Measurements from ENCODE around the gene ZNF653. TPM values are rescaled to one million over a fixed set of nuclear protein-coding genes. Genes with fewer than 3 reads are reported as not detected.

The ZNF653 gene
- total and polyA plus RNA-seq, 2 donors (not counting 1 experiment from before 2014, with no cell fraction given): 24.2 to 26.2 TPM

DNA sequence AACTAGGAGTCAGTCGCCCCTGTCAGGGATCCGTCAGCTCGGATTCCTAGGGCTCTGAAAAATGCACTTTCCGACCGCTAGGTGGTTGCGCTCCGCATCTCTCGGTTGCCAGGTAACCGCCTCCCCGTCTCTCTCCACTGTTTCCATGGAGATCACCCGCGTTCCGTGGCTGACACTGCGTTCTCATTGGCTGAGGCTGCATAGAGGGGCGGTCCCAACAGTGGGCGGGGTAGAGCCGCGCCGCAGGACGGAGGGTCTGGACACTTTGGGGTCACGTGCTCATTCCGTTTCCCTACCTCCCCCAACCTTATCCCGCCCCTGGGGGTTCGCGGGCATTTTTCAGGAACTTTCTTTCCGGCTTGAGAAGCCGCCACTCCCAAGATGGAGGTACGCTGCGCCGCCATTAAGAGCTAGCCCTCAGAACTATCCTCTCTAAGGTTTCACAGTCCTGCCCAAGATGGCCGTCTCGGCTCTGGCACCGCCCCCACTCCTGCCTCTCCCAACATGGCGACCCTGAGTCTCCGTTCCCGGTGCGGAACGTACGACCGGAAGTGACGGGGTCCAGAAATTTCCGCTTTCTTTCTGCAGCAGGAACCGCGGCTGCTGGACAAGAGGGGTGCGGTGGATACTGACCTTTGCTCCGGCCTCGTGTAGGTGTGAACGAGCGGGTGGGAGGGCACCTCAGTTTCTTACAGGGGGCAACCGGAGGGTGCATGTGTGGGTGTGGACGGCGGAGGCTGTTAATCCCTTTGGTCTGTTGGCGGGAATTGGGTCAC lies 70.4 kb downstream of the ZNF653 start, which contains the start of the genes ODAD3 and PRKCSH:
ODAD3 (minus strand) TSS at position 65 of the 776 bp plus-strand sequence. CDS start 105 bp downstream, outside the sequence.
PRKCSH (plus strand) TSS at position 579 of the 776 bp plus-strand sequence. CDS start 483 bp downstream, outside the sequence.
- no peaks in the 10 kb centered on the region for H3K27me3 Mint-ChIP-seq

More for the DNA sequence above, 70.4 kb downstream of the ZNF653 start, which contains the start of the genes ODAD3 and PRKCSH:
- Histone ChIP-seq H3K4me1 (ENCODE audit: control insufficient read depth in 2 of 2, insufficient read depth in 2 of 2, low read length in 2 of 2) (peaks cover 27 to 40% of the 10 kb centered on the region in 2 donors), H3K9ac (ENCODE audit: low read length) (peak within 1 kb of the TSS; percentile 95), H3K9me3 (ENCODE audit: control extremely low read depth in 1 of 3, control insufficient read depth in 2 of 3, insufficient read depth in 1 of 3, low read length in 2 of 3) (peaks cover 0 to 2% (median 0%) of the 10 kb centered on the region in 3 donors), H2AFZ (ENCODE audit: insufficient read depth, low read depth, low read length, poor library complexity, severe bottlenecking) (peak within 1 kb of the TSS; percentile 99), H3K79me2 (ENCODE audit: control insufficient read depth, insufficient read depth, low read length) (peaks cover 28% of the 10 kb centered on the region), H3K4me2 (replicated peaks; ENCODE audit: low read depth, low read length, poor library complexity, severe bottlenecking) (peak within 1 kb of the TSS; percentile 97), H3K4me3 (ENCODE audit: control extremely low read depth in 1 of 5, extremely low read depth in 1 of 5, insufficient read depth in 1 of 5, low read depth in 2 of 5, low read length in 4 of 5) (peak within 1 kb of the TSS; percentile 76 to 95 (median 80)), H3K27me3 (replicated peaks in 1 of 4; ENCODE audit: control extremely low read depth in 1 of 4, control insufficient read depth in 3 of 4, insufficient read depth in 4 of 4, low read length in 3 of 4) (no peaks in the 10 kb centered on the region), H3K27ac (ENCODE audit: low read length in 2 of 2) (peak within 1 kb of the TSS; percentile 70 to 92), H4K20me1 (ENCODE audit: control insufficient read depth, insufficient read depth, low read length, poor library complexity, severe bottlenecking) (no peaks in the 10 kb centered on the region), H3K36me3 (replicated peaks in 1 of 2; ENCODE audit: control extremely low read depth in 1 of 2, control insufficient read depth in 1 of 2, extremely low read depth in 1 of 2, insufficient read depth in 2 of 2, low read length in 1 of 2) (peaks cover 0 to 23% of the 10 kb centered on the region in 2 experiments)
- POLR2A ChIA-PET: interaction anchor here (0.5 to 1.4 kb wide), 8 partner anchors 13 to 569 kb away, joined by 3 to 15 read pairs (median 5); partner anchors contain the start of gene SWSAP1
- CTCF ChIA-PET: interaction anchor here (0.6 to 1.4 kb wide), 13 partner anchors 8 to 141 kb away, joined by 3 to 17 read pairs (median 4); partner anchors contain the start of genes RGL3 and SWSAP1
- Mint-ChIP-seq H3K9me3 (ENCODE audit: insufficient read depth) (no peaks in the 10 kb centered on the region), H3K4me1 (peaks cover 29% of the 10 kb centered on the region), H3K4me3 (peak within 1 kb of the TSS; percentile 96), H3K27ac (peak within 1 kb of the TSS; percentile 88)
- TF ChIP-seq EZH2 (IDR thresholded peaks at IDR 0.05; ENCODE audit: borderline replicate concordance, insufficient read depth, low read depth, low read length, poor library complexity, severe bottlenecking): no peak
- TF ChIP-seq, protein P1, sequence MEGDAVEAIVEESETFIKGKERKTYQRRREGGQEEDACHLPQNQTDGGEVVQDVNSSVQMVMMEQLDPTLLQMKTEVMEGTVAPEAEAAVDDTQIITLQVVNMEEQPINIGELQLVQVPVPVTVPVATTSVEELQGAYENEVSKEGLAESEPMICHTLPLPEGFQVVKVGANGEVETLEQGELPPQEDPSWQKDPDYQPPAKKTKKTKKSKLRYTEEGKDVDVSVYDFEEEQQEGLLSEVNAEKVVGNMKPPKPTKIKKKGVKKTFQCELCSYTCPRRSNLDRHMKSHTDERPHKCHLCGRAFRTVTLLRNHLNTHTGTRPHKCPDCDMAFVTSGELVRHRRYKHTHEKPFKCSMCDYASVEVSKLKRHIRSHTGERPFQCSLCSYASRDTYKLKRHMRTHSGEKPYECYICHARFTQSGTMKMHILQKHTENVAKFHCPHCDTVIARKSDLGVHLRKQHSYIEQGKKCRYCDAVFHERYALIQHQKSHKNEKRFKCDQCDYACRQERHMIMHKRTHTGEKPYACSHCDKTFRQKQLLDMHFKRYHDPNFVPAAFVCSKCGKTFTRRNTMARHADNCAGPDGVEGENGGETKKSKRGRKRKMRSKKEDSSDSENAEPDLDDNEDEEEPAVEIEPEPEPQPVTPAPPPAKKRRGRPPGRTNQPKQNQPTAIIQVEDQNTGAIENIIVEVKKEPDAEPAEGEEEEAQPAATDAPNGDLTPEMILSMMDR (IDR thresholded peaks at IDR 0.05): peak; percentile 94
- DNase-seq (peak; percentile 99), ATAC-seq (ENCODE audit: low read depth) (peak; percentile 88)
- intact Hi-C loops (cut with micrococcal nuclease): loop anchor here (1.0 to 5.0 kb wide), 7 partner anchors 13 to 147 kb away; partner anchors contain the start of genes CCDC159, SWSAP1, TMEM205 and ZNF653
- WGBS (ENCODE audit: insufficient coverage): 1% methylated on average over 50 of the region's 53 CpGs
